Mammary epithelial cell (primary cell): ENCODE measurements around the gene CCDC73.
A peak's percentile ranks its signal among the peaks of the same experiment; 100 is the strongest.

Experiments used
- EZH2 ChIP-seq: IDR thresholded peaks from 2 replicates; pipeline ENCODE4 v1.6.1; 2012; ENCODE audit warnings: low read length, inconsistent platforms, borderline replicate concordance
- TF ChIP-seq, protein P1 (sequence below), 2 donors: IDR thresholded peaks in 1 of 2; conservative IDR thresholded peaks in 1 of 2; 2 replicates each; pipeline ENCODE4 v1.5.1; 2011 to 2012; ENCODE audit warnings: inconsistent platforms in 2 of 2, low read length in 2 of 2, mild to moderate bottlenecking in 2 of 2, control low read depth in 1 of 2, low read depth in 1 of 2; ENCODE audit not compliant: insufficient read depth in 1 of 2; ENCODE audit errors: extremely low read depth in 1 of 2

DNA sequence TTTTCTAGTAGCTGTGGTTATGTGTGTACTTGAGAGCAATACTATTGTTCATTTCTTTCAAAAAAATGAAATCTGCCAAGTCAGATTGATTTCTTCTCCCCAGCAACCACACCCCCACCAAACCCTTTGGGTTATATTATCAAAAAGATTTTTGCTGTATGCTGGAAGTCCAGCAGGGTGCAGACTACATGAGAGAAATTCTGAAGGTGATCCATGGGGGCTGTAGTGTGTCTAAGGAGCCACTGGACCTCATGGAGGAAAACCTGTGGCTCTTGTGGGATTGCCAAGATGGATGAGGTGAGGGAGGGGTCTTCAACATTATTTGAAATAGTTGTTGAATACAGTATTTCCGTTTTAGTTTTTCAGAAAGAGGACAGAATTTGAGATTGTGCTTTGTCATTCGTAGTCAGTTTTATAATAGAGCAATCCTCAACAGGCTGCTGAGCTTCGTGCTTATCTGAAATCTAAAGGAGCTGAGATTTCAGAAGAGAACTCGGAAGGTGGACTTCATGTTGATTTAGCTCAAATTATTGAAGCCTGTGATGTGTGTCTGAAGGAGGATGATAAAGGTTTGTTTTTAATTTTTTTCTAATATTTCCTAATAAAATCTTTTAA, 207.8 kb downstream of the CCDC73 start:
- TF ChIP-seq, protein P1, sequence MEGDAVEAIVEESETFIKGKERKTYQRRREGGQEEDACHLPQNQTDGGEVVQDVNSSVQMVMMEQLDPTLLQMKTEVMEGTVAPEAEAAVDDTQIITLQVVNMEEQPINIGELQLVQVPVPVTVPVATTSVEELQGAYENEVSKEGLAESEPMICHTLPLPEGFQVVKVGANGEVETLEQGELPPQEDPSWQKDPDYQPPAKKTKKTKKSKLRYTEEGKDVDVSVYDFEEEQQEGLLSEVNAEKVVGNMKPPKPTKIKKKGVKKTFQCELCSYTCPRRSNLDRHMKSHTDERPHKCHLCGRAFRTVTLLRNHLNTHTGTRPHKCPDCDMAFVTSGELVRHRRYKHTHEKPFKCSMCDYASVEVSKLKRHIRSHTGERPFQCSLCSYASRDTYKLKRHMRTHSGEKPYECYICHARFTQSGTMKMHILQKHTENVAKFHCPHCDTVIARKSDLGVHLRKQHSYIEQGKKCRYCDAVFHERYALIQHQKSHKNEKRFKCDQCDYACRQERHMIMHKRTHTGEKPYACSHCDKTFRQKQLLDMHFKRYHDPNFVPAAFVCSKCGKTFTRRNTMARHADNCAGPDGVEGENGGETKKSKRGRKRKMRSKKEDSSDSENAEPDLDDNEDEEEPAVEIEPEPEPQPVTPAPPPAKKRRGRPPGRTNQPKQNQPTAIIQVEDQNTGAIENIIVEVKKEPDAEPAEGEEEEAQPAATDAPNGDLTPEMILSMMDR (conservative IDR thresholded peaks at IDR 0.05 in 1 of 2, IDR thresholded peaks at IDR 0.05 in 1 of 2; ENCODE audit: extremely low read depth in 1 of 2, insufficient read depth in 1 of 2, low read depth in 1 of 2, low read length in 2 of 2) = peak; percentile 31 to 44
- no peak for TF ChIP-seq EZH2
